Iris pigment epithelial cell (primary cell): Measurements from ENCODE around the gene PSMD4.
A peak's percentile ranks its signal among the peaks of the same experiment; 100 is the strongest.
"Not testable (repeated sequence)": the region's sequence is repeated elsewhere in the genome, so short reads cannot be mapped to it uniquely, and the experiment has no call there.

Experiments used
- DNase-seq: peaks from one replicate; pipeline ENCODE4 v3.0.0-alpha.2; 2011; ENCODE audit warnings: low read depth

Gene PSMD4

DNA sequence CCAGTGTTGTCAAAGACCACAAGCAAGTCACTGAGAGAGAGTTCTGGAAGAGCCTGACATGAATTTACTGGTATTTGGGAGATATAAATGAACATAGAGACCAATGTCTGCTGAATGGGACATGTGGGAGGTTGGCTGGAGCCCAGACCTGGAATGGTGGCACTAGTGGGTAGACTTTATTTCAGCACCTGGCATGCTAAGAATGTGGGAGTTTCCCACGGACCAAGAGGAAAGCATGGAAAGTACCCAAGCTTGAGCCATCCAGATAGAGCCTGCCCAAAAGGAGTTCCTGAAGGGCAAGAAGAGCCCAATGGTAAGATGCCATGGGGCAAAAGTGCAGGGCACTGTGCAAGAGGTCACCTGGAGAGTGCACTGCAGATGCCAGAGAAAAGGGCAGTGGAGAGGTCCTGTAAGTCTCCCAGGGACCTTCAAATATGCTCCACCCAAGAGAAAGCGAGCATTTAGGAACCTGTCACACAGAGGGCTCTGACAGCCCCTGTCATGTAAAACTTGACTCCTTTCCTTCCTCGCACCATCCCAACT lies 19.5 kb downstream of the PSMD4 start:
- DNase-seq = no peak

DNA sequence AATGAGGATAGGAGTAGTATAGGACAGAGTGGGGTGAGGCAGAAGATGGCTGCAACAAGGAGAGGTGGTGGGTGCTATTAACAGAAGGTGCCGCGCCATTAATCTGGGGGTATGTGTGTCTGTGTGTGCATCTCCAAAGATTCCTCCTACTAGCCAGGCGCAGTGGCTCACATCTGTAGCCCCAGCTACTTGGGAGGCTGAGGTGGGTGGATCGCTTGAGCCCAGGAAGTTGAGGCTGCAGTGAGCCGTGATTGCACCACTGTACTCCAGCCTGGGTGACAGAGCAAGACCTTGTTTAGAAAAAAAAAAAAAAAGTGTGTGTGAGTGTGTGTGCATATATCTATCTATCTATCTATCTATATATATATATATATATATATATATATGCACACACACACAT lies 20.8 kb downstream of the PSMD4 start:
- DNase-seq = not testable (repeated sequence)

DNA sequence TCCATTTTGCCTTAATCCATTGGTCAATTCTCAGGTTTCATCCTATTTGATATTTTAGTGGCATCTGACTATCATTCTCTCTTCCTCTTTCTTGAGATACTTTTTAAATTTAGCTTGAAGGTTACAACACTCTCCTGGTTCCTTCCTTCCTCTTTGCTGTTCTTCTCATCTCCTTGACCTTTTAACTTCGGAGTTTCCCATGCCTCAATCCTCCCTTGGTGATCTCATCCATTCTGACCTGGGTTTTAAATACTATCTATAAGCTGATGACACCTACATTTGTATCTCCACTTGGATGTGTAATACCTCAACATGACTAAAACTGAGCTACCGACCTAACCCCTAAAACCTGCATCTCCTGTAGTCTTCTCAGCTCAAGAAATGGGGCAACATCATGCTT lies 22.7 kb downstream of the PSMD4 start:
- DNase-seq = no peak

DNA sequence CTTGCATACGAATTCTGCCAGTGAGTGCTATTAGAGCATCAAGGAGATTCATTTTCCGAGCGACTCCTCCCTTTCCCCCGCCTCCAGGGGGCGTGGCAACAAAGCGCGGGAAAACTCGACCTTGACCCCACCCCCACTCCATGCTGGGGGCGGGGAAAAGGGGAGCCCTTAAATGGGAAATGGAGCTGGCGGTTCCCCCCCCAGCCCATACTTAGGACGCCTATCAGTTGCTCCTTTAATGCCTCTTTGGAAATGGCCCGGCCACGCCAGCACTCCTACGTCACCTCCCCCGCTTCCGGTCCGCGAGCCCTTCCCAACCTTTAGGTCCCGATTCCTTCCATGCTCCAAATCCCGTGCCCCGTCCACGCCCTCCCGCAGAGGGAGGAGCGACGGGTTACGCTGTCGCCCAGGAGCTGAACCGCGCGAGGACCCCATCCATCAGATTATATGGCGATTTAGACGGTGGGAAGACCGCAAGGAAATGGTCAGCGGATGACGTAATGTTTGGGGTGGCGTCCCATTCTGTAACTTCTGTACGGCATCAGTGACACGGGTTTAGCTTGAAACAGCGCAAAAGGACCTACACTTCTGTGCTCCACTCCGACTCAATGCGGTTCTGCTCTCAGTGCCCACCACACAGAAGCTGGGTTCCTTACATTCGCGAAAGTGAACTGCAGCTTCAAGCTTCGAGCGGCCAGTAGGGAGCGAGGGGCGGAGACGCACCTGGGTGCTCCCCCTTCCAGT lies 26.9 kb downstream of the PSMD4 start:
- peak; percentile 97 for DNase-seq

DNA sequence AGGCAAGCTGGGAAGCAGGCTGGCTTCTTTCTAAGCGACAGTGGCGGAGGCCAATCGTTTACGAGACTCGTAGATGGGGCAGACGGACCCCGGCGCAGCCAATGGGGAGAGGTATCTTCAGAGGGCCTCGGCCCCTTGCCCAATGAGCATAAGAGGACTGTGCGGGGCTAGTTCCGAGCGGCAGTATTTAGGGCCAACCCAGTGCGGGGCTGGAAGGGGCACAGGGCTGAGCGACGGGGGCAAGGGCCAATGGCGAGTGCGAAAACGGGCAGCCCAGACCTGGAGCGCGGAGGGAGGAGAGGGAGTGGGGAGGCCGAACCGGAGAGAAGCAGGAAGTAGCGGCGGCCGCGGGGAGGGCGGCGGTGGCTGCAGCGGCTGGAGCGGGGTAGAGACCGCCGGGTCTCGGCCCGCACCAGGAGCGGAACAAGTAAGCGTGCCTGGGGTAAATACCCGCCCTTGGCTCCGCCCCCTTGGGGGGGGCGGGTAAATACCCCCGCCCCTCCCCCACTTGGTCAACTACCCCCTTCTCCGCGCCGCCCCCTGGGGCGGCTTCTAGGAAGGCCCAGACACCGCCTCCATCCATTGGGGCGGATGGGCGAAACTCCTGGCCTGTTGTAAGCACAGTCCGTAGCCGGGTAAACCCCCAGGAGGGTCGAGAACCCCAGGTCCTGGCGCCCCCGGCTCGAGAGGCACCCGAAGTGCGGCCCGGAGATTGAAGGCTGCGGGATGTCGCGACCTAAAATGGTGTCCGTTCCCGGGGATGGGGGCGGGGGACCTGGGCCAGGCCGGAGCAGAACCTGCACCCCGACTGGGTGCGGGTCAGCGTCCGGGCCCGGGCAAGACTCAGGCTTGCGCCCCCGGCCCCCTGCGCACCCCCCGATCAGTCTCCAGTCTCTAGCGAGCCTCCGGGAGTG lies 27.7 kb downstream of the PSMD4 start, which contains the start of gene ZNF687:
Gene ZNF687, plus strand, starts transcription at position 331 of the 914 bp plus-strand sequence. CDS start 3,993 bp downstream, outside the sequence.
- peak; percentile 100 for DNase-seq

DNA sequence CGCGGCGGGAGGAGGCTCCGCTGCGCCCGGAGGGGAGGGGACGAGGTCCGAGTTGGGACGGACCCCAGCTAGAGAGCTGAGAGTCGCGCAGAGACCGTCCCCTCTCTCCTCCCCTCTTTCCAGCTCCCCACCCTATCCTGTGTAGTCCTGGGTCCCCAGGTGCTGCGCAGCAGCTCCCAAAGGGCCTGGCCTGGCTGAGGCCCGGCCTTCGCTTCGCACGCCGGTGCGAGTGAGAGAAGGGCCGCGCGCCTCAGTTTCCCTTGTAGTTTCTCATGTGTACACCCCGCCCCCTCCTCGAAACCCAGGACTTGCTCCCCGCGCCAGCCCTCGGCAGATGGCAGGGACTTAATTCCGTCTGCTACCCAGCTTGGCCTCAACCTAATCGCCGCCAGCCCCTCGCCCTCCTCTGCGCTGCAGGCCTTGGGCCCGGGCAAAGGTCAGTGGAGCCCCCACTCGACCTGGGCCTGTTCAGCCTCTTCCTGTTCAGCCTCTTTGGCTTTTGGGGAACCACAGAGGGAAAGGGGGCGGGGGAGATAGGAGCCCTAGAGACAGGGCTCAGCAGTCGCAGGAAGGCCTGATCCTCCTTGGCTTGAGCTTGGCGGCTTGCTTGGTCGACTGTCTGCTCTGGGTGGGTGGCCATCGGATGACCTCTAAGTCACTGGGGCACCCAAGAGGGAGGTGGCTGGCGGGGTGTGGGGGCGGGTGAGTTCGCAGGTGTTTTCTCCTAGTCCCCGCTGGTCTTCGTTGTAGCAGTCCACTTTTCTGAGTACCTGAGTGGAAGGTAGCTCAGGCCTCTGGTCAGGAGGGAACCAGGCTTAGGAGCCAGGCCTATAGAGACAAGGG lies 28.6 kb downstream of the PSMD4 start:
- peak; percentile 29 for DNase-seq

DNA sequence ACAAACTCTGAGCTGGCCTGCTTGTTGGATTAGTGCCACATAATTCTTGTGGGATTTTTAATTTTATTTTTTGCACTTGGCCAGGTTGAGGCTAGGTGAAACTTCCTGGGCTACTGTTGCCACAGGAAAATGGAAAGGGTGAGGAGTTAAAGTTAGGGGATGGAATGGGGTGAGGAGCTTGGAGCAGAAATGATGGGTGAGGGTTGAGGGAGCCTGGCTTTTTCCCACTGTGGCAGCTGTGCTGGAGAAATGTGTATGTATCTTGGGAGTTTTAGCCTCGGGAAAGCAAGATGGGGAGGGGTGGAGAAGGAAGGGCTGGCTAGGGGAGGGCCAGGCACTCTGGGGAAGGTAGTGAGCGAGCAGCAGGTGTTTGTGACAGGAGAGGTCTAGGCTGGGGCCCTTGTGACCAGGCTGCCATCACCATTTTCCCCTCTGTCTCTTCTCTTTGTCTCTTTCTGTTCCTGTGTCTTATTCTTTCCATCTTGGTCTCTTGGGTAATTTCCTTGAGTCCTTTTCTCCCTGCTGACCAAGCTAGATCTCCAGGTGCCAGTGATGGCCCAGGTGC lies 29.6 kb downstream of the PSMD4 start:
- no peak for DNase-seq

DNA sequence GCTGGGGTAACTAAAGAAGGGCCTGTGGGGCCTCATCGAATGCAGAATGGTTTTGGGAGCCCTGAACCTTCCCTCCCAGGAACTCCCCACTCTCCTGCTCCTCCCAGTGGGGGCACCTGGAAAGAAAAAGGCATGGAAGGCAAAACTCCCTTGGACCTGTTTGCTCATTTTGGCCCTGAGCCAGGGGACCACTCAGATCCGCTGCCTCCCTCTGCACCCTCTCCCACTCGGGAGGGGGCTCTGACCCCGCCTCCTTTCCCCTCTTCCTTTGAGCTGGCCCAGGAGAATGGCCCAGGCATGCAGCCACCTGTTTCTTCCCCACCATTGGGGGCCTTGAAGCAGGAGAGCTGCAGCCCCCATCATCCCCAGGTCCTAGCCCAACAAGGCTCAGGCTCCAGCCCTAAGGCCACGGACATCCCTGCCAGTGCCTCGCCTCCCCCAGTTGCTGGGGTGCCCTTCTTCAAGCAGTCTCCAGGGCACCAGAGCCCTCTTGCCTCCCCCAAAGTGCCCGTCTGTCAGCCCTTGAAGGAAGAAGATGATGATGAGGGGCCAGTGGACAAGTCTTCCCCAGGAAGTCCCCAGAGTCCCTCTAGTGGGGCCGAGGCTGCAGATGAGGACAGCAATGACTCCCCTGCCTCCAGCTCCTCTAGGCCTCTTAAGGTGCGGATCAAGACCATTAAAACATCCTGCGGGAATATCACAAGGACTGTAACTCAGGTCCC lies 32.2 kb downstream of the PSMD4 start:
- DNase-seq = no peak

DNA sequence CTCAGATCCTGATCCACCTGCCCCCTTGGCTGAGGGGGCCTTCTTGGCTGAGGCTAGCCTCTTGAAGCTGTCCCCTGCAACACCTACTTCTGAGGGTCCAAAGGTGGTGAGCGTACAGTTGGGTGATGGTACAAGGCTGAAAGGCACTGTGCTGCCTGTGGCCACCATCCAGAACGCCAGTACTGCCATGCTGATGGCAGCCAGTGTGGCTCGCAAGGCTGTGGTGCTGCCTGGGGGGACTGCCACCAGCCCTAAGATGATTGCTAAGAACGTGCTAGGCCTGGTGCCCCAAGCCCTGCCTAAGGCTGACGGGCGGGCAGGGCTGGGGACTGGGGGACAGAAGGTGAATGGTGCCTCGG lies 32.8 kb downstream of the PSMD4 start:
- no peak for DNase-seq

DNA sequence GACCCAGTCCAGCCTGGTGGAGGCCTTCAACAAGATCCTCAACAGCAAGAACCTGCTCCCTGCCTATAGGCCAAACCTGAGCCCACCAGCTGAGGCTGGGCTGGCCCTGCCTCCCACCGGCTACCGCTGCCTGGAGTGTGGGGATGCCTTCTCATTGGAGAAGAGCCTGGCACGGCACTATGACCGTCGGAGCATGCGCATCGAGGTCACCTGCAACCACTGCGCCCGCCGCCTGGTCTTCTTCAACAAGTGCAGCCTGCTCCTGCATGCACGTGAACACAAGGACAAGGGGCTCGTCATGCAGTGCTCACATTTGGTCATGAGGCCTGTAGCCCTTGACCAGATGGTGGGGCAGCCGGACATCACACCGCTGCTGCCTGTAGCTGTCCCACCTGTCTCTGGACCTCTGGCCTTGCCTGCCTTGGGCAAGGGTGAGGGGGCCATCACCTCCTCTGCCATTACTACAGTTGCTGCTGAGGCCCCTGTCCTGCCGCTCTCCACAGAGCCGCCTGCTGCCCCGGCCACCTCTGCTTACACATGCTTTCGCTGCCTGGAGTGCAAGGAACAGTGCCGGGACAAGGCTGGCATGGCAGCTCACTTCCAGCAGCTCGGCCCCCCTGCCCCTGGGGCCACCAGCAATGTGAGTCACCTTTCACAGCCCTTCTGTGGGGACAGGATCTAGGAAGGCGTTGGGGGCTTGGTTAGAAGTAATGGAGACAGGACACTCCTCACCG lies 33.4 kb downstream of the PSMD4 start:
- no peak for DNase-seq

DNA sequence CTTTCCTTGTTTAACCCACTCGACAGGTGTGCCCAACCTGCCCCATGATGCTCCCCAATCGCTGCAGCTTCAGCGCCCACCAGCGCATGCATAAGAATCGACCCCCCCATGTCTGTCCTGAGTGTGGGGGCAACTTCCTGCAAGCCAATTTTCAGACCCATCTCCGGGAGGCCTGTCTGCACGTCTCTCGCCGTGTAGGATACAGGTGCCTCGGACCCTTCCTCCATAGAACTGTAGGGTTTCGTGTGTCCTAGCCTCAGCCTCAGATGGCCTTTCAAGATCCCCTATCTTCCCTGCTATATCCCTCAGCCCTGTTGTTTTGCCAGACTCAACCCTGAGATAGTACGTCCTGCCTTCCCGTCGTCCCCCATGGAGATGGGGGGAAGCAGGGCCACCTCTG lies 34.0 kb downstream of the PSMD4 start:
- DNase-seq = no peak

DNA sequence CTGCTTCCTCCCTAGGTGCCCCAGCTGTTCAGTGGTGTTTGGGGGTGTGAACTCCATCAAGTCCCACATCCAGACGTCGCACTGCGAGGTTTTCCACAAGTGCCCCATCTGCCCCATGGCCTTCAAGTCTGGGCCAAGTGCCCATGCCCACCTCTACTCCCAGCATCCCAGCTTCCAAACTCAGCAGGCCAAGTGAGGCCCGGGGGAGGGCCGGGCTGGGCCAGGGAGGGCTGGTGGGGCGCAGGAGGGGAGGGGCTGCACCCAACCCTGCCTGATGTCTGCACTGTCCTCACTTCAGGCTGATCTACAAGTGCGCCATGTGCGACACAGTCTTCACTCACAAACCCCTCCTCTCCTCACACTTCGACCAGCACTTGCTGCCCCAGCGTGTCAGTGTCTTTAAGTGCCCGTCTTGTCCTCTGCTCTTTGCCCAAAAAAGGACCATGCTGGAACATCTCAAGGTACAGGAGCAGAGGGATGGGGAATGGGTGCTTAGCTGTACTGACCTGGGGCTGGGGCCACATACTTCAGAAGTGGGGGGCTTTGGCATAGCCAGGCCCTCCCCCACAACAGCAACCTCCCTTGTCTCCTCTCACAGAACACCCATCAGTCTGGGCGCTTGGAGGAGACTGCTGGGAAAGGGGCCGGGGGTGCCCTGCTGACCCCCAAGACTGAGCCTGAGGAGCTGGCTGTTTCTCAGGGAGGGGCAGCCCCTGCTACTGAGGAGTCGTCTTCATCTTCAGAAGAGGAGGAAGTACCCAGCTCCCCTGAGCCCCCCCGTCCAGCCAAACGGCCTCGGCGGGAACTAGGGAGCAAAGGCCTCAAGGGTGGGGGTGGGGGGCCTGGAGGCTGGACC lies 34.8 kb downstream of the PSMD4 start:
- no peak for DNase-seq

DNA sequence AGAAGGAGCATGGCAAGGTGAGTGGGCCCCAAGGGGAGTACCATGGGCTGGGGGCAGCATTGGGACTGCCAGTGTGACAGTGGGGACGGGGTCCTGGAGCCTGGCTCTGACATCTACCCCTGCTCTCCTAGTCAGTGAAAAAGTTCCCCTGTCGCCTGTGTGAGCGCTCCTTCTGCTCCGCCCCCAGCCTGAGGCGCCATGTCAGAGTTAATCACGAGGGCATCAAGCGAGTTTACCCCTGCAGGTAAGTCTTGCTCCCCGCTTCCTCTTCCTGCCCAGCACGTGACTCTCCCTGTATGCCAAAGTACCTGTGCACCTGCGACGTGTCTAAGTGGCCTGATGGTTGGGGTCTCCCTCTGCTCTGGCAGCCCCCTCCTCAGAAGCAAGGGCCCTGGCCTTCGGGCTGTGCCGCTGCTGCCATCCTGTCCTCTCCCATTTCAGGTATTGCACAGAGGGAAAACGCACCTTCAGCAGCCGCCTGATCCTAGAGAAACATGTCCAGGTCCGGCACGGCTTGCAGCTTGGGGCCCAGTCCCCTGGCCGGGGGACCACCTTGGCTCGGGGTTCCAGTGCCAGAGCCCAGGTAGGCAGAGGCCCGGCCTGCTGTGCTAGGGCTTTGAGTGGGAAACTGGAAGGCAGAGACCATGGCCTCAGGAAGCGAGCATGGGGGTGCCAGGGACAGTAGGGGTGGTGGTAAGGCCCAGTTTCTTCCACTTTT lies 35.6 kb downstream of the PSMD4 start:
- DNase-seq = no peak

DNA sequence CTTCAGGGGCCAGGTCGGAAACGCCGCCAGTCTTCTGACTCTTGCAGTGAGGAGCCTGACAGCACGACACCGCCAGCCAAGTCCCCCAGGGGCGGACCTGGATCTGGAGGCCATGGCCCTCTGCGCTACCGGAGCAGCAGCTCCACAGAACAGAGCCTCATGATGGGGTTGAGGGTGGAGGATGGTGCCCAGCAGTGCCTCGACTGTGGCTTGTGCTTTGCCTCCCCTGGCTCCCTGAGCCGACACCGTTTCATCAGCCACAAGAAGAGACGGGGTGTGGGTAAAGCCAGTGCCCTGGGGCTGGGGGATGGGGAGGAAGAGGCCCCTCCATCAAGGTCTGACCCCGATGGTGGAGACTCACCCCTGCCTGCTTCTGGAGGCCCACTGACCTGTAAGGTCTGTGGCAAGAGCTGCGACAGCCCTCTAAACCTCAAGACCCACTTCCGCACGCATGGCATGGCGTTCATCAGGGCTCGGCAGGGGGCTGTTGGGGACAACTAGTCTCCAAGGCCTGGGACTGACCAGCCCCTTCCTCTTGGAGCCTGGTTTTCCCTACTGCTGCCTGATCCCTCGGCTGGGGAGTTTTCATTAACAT lies 36.3 kb downstream of the PSMD4 start:
- no peak for DNase-seq

DNA sequence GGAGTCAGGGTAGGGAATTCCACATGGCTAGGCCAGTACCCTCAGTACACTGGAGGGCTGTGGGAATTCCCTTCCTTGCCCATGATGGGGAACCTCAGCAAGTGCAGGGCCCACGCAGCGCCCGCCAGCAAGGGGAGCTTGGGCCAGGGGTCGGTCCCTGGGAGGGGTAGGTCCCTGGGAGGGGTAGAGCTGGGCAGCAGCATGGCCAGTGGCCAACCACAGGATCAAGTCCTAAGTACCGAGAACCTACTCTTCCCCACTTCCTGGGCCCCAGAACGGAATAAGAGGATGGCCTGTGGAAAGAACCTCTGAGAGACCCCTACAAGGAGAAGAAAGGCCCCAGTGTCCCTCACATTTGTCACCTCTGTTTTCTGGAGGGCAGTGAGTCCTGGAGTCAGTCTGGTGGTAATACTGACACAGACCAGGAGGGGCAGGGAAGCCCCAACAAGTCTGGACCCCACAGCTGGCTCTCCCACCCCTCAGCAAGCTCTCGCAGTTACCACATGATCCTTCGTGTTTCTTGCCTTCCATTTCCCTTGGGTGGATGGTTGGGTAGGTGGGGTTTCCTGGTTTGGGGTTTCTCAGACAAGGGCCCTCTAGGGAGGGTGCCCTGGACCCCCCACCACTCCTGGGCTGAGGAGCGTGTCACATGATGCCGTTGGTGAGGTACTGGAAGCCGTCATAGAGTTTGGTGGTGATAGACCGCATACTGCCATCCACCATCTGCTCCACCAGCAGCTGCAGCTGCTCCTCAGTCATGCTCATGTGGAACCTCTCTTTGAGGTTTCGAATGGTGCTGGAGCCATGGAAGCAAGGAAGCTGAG lies 37.9 kb downstream of the PSMD4 start:
- DNase-seq = no peak

DNA sequence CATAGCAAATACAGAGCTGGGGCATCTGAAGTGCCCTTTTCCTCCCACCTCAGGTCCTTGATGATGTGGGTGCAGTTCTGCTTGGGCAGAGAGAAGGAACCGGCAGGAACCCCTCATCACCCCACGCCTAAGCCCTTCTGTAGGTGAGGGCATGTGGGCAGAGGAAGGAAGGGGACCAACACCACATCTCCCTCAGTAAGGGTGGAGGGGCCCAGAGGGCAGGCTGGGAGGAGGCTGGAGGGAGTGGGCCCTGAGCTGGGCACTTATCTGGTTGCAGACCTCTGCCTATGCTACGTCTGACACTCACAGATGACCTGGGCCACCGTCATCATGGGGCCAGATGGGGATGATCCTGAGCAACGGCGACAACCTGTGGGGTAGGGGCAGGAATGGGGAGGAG lies 38.6 kb downstream of the PSMD4 start:
- no peak for DNase-seq

DNA sequence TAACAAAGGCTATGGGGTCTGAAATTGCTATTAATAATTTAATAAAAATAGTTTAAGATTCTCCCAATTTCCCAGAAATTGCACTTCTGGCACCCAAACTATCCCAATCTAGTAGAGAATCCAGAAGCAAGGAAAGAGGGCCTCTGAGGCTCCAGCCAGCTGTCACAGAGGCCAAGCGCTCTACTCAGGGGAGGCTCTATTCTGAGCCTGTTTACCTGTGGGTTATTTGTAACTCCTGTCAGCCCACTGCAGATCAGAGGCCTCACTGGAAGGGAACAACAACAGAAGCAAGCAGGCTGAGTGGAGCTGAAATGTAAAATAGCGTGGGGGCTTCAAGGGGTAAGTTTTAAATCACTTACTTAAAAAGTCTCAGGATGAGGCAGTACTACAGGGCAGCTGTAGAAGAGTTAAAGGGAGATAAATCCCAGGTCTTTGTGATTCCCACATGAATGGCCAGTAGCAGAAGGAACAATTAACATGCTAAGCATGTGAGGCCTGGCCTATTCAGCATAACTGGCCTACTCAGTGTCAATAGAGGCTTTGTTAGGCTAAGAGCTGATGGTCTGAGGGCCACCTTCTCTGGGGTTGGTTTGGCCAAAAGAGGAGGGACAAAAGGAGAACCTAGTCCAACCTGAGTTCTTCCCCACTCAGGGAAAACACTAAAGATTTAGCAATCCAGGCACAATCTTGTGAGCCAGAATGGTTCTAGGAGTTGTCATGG lies 40.4 kb downstream of the PSMD4 start:
- DNase-seq = no peak
